ENCODE data around the gene TANC1. TPM values are rescaled to one million over a fixed set of nuclear protein-coding genes. Genes with fewer than 3 reads are reported as not detected.

TANC1 gene
- total and polyA plus RNA-seq, 2 experiments from 2014 or later, result 2.8 to 9.5 TPM

- H3K4me1 ChIP-seq (ENCODE audit: insufficient read depth), result no peaks in the 10 kb centered on the region
- no peak for TF ChIP-seq ZNF114 (CRISPR knock-in tag; IDR thresholded peaks at IDR 0.05)
- TF ChIP-seq, protein P1, sequence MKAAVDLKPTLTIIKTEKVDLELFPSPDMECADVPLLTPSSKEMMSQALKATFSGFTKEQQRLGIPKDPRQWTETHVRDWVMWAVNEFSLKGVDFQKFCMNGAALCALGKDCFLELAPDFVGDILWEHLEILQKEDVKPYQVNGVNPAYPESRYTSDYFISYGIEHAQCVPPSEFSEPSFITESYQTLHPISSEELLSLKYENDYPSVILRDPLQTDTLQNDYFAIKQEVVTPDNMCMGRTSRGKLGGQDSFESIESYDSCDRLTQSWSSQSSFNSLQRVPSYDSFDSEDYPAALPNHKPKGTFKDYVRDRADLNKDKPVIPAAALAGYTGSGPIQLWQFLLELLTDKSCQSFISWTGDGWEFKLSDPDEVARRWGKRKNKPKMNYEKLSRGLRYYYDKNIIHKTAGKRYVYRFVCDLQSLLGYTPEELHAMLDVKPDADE (IDR thresholded peaks at IDR 0.05), result no peak
- no peak for TF ChIP-seq POLR2AphosphoS5 (IDR thresholded peaks at IDR 0.05; ENCODE audit: low read depth)
- no peak for TF ChIP-seq ZNF331 (CRISPR knock-in tag; IDR thresholded peaks at IDR 0.05; ENCODE audit: low read depth)
- TF ChIP-seq, protein P2, sequence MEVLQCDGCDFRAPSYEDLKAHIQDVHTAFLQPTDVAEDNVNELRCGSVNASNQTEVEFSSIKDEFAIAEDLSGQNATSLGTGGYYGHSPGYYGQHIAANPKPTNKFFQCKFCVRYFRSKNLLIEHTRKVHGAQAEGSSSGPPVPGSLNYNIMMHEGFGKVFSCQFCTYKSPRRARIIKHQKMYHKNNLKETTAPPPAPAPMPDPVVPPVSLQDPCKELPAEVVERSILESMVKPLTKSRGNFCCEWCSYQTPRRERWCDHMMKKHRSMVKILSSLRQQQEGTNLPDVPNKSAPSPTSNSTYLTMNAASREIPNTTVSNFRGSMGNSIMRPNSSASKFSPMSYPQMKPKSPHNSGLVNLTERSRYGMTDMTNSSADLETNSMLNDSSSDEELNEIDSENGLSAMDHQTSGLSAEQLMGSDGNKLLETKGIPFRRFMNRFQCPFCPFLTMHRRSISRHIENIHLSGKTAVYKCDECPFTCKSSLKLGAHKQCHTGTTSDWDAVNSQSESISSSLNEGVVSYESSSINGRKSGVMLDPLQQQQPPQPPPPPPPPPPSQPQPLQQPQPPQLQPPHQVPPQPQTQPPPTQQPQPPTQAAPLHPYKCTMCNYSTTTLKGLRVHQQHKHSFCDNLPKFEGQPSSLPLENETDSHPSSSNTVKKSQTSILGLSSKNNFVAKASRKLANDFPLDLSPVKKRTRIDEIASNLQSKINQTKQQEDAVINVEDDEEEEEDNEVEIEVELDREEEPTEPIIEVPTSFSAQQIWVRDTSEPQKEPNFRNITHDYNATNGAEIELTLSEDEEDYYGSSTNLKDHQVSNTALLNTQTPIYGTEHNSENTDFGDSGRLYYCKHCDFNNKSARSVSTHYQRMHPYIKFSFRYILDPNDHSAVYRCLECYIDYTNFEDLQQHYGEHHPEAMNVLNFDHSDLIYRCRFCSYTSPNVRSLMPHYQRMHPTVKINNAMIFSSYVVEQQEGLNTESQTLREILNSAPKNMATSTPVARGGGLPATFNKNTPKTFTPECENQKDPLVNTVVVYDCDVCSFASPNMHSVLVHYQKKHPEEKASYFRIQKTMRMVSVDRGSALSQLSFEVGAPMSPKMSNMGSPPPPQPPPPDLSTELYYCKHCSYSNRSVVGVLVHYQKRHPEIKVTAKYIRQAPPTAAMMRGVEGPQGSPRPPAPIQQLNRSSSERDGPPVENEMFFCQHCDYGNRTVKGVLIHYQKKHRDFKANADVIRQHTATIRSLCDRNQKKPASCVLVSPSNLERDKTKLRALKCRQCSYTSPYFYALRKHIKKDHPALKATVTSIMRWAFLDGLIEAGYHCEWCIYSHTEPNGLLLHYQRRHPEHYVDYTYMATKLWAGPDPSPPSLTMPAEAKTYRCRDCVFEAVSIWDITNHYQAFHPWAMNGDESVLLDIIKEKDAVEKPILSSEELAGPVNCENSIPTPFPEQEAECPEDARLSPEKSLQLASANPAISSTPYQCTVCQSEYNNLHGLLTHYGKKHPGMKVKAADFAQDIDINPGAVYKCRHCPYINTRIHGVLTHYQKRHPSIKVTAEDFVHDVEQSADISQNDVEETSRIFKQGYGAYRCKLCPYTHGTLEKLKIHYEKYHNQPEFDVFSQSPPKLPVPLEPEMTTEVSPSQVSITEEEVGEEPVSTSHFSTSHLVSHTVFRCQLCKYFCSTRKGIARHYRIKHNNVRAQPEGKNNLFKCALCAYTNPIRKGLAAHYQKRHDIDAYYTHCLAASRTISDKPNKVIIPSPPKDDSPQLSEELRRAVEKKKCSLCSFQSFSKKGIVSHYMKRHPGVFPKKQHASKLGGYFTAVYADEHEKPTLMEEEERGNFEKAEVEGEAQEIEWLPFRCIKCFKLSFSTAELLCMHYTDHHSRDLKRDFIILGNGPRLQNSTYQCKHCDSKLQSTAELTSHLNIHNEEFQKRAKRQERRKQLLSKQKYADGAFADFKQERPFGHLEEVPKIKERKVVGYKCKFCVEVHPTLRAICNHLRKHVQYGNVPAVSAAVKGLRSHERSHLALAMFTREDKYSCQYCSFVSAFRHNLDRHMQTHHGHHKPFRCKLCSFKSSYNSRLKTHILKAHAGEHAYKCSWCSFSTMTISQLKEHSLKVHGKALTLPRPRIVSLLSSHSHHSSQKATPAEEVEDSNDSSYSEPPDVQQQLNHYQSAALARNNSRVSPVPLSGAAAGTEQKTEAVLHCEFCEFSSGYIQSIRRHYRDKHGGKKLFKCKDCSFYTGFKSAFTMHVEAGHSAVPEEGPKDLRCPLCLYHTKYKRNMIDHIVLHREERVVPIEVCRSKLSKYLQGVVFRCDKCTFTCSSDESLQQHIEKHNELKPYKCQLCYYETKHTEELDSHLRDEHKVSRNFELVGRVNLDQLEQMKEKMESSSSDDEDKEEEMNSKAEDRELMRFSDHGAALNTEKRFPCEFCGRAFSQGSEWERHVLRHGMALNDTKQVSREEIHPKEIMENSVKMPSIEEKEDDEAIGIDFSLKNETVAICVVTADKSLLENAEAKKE (CRISPR knock-in tag; IDR thresholded peaks at IDR 0.05), result no peak
- no peak for TF ChIP-seq NANOG (IDR thresholded peaks at IDR 0.05; ENCODE audit: borderline replicate concordance)
- TF ChIP-seq JUNB (IDR thresholded peaks at IDR 0.05; ENCODE audit: unreplicated experiment), result no peak
- TF ChIP-seq, protein P3, sequence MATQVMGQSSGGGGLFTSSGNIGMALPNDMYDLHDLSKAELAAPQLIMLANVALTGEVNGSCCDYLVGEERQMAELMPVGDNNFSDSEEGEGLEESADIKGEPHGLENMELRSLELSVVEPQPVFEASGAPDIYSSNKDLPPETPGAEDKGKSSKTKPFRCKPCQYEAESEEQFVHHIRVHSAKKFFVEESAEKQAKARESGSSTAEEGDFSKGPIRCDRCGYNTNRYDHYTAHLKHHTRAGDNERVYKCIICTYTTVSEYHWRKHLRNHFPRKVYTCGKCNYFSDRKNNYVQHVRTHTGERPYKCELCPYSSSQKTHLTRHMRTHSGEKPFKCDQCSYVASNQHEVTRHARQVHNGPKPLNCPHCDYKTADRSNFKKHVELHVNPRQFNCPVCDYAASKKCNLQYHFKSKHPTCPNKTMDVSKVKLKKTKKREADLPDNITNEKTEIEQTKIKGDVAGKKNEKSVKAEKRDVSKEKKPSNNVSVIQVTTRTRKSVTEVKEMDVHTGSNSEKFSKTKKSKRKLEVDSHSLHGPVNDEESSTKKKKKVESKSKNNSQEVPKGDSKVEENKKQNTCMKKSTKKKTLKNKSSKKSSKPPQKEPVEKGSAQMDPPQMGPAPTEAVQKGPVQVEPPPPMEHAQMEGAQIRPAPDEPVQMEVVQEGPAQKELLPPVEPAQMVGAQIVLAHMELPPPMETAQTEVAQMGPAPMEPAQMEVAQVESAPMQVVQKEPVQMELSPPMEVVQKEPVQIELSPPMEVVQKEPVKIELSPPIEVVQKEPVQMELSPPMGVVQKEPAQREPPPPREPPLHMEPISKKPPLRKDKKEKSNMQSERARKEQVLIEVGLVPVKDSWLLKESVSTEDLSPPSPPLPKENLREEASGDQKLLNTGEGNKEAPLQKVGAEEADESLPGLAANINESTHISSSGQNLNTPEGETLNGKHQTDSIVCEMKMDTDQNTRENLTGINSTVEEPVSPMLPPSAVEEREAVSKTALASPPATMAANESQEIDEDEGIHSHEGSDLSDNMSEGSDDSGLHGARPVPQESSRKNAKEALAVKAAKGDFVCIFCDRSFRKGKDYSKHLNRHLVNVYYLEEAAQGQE (IDR thresholded peaks at IDR 0.05; ENCODE audit: unreplicated experiment), result no peak
- no peak for TF ChIP-seq EZH2phosphoT487 (IDR thresholded peaks at IDR 0.05; ENCODE audit: unreplicated experiment)
- TF ChIP-seq STAT1 (IDR thresholded peaks at IDR 0.05; ENCODE audit: unreplicated experiment), result no peak
- no peak for TF ChIP-seq EZH2 (IDR thresholded peaks at IDR 0.05; ENCODE audit: low read depth, unreplicated experiment)
- TF ChIP-seq CREB1 (CRISPR knock-in tag; IDR thresholded peaks at IDR 0.05; ENCODE audit: low read depth), result no peak
- no peak for TF ChIP-seq CTCF (conservative IDR thresholded peaks at IDR 0.05; ENCODE audit: low read depth in 2 of 2)
- ATAC-seq (no peak), DNase-seq (ENCODE audit: low spot score) (no peak)
- Mint-ChIP-seq H3K36me3 (ENCODE audit: low read depth) (peaks cover 25% of the 10 kb centered on the region), H3K9me3 (peaks cover 21% of the 10 kb centered on the region), H3K4me3 (no peak overlapping the region), H3K27ac (no peak overlapping the region), H3K27me3 (ENCODE audit: insufficient read depth, low read depth, poor library complexity) (peaks cover 1% of the 10 kb centered on the region), H3K4me1 (peaks cover 7% of the 10 kb centered on the region)
- H3K4me3 ChIP-seq, result no peak overlapping the region
- no peak overlapping the region for H3K27ac ChIP-seq (ENCODE audit: low read depth)
- no peaks in the 10 kb centered on the region for H4K20me1 ChIP-seq (replicated peaks; ENCODE audit: insufficient read depth)
- H3K9me2 ChIP-seq (ENCODE audit: insufficient read depth), result no peaks in the 10 kb centered on the region
- no peaks in the 10 kb centered on the region for H3F3A ChIP-seq (replicated peaks; ENCODE audit: low read depth)
- H2AFZ ChIP-seq, result no peak overlapping the region
- H3K36me3 ChIP-seq (ENCODE audit: insufficient read depth), result peaks cover 14% of the 10 kb centered on the region
- no peaks in the 10 kb centered on the region for H3K27me3 ChIP-seq (ENCODE audit: insufficient read depth)
- no peak overlapping the region for H3K4me2 ChIP-seq
- H3K79me2 ChIP-seq (replicated peaks; ENCODE audit: insufficient read depth), result no peaks in the 10 kb centered on the region
Observed at GRCh38 chr2:159010963-159011362, 42.5 kb downstream of the TANC1 start.
